ENCODE data around the gene CD151. TPM values are rescaled to one million over a fixed set of nuclear protein-coding genes. Genes with fewer than 3 reads are reported as not detected.
A peak's percentile ranks its signal among the peaks of the same experiment; 100 is the strongest.

The CD151 gene
- total RNA-seq, 2 donors from 2014 or later: 371 to 396 TPM

GRCh38 chr11:846496-847098 is 13.8 kb downstream of the CD151 start:
- Histone ChIP-seq H3K9me3 (no peaks in the 10 kb centered on the region), H3K36me3 (no peaks in the 10 kb centered on the region), H3K27ac (no peak overlapping the region), H3K27me3 (peaks cover 26% of the 10 kb centered on the region), H3K4me1 (peaks cover 12% of the 10 kb centered on the region), H3K4me3 (no peak overlapping the region), H3K9ac (ENCODE audit: low read depth in 2 of 2, low read length in 2 of 2) (no peak overlapping the region)
- TF ChIP-seq CTCF (IDR thresholded peaks at IDR 0.05): no peak
- intact Hi-C loops (cut with DNase I): loop anchor here (5.0 kb wide), 1 partner anchor 206 kb away; no protein-coding TSS in a partner anchor
- no peak for DNase-seq

DNA sequence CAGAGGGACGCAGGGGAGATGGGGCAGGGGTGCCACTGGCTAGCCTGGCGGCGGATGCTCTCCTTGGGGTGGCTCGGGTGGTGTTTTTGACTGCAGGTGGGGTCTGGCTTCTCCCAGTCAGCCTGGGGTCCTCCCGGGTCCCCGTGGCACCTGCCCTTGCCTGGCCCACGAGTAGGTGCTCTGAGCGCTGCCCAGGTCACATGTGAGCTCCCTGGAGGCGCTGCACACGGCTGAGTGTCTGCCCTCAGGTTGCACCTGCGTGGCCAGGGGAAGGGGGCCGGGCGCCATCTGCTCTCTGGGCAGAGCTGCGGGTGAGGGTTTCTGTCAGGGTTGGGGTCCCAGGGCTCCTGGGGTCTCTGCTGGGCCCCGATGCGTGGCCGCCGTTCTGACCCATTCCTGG is 15.1 kb downstream of the CD151 start:
- no peak for TF ChIP-seq CTCF (IDR thresholded peaks at IDR 0.05)
- Histone ChIP-seq H3K4me3 (no peak overlapping the region), H3K9me3 (no peaks in the 10 kb centered on the region), H3K4me1 (peaks cover 12% of the 10 kb centered on the region), H3K36me3 (no peaks in the 10 kb centered on the region), H3K9ac (ENCODE audit: low read depth in 2 of 2, low read length in 2 of 2) (no peak overlapping the region), H3K27me3 (peaks cover 26% of the 10 kb centered on the region), H3K27ac (no peak overlapping the region)
- intact Hi-C loops (cut with DNase I): loop anchor here (5.0 kb wide), 1 partner anchor 204 kb away; no protein-coding TSS in a partner anchor
- no peak for DNase-seq

DNA sequence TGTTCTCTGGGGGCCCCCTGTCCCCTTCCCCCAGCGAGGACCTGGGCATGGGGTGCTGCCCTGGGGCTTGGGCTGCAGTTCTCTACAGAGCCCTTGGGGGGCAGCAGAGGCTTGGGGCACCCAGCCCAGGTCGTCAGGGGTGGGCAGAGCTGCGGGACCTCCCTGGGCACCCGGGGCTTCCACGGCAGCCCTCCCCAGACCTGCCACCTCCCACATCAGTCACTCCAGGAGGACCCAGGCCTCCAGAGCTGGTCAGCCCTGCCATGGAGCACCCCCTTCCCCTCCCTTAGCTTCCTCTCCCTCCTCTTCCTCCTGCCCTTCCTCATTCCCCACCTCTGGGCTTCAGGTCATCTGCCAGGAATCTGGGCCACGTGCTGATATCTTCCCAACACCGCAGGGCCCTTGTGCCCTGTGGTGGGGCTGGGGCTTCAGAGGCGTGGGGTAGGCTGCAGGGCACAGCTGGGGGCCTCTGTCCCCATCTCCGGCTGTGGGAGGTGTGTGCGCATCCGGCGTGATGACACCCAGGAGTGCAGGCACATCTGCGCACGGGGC is 15.7 kb downstream of the CD151 start:
- H3K27me3 ChIP-seq: peaks cover 26% of the 10 kb centered on the region
- peak; percentile 97 for TF ChIP-seq CTCF (IDR thresholded peaks at IDR 0.05)
- no peak overlapping the region for H3K27ac ChIP-seq
- H3K4me1 ChIP-seq: peaks cover 6% of the 10 kb centered on the region
- no peaks in the 10 kb centered on the region for H3K36me3 ChIP-seq
- no peak overlapping the region for H3K4me3 ChIP-seq
- peak overlapping the region in 1 of 2 donors; percentile 12 for H3K9ac ChIP-seq (ENCODE audit: low read depth in 2 of 2, low read length in 2 of 2)
- no peaks in the 10 kb centered on the region for H3K9me3 ChIP-seq
- intact Hi-C loops (cut with DNase I): loop anchor here (5.0 kb wide), 1 partner anchor 204 kb away; no protein-coding TSS in a partner anchor
- no peak for DNase-seq

DNA sequence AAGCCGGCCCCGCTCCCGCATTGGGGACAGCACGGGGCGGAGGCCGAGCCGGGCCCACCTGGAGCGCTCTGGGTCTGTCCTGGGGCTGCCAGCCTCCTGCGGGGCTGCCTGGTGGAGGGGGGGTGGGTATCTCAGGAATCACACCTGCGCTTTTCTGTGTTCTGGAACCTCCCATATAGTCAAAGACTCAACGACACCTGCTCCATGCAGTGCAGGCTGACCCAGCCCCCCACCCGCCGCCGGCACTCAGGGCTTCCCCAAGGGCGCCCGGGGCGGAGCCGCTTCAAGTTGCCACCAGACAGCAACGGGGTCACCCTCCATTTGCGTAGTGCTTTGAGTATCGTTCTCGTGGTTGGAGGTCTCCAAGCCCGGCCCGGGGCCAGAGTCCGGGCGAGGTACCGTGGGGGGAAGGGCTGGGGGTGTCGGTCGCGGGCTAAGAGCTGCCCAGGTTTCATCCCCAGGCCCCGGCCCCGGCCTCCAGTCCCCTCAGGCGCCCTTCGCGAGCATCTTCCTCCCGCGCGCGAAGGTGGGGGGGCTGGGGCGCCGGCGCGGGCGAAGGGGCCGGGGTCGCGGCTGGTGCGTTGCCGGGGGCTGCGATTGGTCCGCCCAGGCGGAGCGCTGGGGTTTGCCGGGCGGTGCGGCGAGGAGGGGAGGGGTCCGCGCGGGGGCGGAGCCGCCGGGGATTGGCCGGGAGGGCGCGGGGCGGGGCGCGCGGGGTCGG is 16.5 kb downstream of the CD151 start:
- TF ChIP-seq CTCF (IDR thresholded peaks at IDR 0.05): no peak
- Histone ChIP-seq H3K4me3 (peak overlapping the region; percentile 30), H3K9me3 (no peaks in the 10 kb centered on the region), H3K4me1 (peaks cover 6% of the 10 kb centered on the region), H3K27ac (no peak overlapping the region), H3K36me3 (no peaks in the 10 kb centered on the region), H3K27me3 (peaks cover 26% of the 10 kb centered on the region), H3K9ac (ENCODE audit: low read depth in 2 of 2, low read length in 2 of 2) (no peak overlapping the region)
- DNase-seq: no peak
- intact Hi-C loops (cut with DNase I): loop anchor here (5.0 kb wide), 1 partner anchor 203 kb away; no protein-coding TSS in a partner anchor

GRCh38 chr11:849951-850774 is 17.4 kb downstream of the CD151 start:
- DNase-seq: no peak
- no peak for TF ChIP-seq CTCF (IDR thresholded peaks at IDR 0.05)
- peaks cover 3% of the 10 kb centered on the region for H3K4me1 ChIP-seq

More at GRCh38 chr11:849951-850774, 17.4 kb downstream of the CD151 start:
- Histone ChIP-seq H3K9me3 (no peaks in the 10 kb centered on the region), H3K36me3 (no peaks in the 10 kb centered on the region), H3K27me3 (peaks cover 26% of the 10 kb centered on the region), H3K4me3 (no peak overlapping the region), H3K9ac (ENCODE audit: low read depth in 2 of 2, low read length in 2 of 2) (no peak overlapping the region), H3K27ac (no peak overlapping the region)
- intact Hi-C loops (cut with DNase I): loop anchor here (5.0 kb wide), 1 partner anchor 202 kb away; no protein-coding TSS in a partner anchor
